ENCODE data around the gene LMBR1. TPM values are rescaled to one million over a fixed set of nuclear protein-coding genes. Genes with fewer than 3 reads are reported as not detected.
"Not testable (repeated sequence)": the region's sequence is repeated elsewhere in the genome, so short reads cannot be mapped to it uniquely, and the experiment has no call there.

LMBR1 gene
- total and polyA plus RNA-seq, 2 of the 4 experiments (the other 2 are of a cell fraction): 11.9 to 19.9 TPM

DNA sequence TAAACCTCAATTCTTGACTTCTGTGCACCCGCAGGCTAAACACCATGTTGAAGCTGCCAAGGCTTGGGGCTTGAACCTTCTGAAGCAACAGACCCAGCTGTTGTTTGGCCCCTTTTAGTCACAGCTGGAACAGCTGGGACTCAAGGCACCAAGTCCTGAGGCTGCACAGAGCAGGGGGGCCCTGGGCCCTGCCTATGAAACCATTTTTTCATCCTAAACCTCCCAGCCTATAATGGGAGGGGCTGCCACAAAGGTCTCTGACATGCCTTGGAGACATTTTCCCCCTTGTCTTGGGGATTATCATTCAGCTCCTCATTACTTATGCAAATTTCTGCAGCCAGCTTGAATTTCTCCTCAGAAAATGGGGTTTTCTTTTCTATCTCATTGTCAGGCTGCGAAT lies 31.8 kb downstream of the LMBR1 start:
- no peak overlapping the region for H4K5ac ChIP-seq (ENCODE audit: low read depth, low read length)

DNA sequence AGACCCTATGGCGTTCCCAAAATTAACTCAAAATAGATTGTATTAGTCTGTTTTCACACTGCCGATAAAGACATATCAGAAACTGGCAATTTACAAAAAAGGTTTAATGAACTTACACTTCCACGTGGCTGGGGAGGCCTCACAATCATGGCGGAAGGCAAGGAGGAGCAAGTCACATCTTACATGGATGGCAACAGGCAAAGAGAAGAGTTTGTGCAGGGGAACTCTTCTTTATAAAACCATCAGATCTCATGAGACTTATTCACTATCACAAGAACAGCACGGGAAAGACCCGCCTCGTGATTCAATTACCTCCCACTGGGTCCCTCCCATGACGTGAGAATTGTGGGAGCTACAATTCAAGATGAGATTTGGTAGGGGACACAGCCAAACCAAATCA lies 32.9 kb downstream of the LMBR1 start:
- H2AFZ ChIP-seq (replicated peaks; ENCODE audit: low read length, poor library complexity); H3K4me3 ChIP-seq (ENCODE audit: insufficient read depth, low read depth, low read length); H2BK20ac ChIP-seq (ENCODE audit: low read depth, low read length); H2AK5ac ChIP-seq (ENCODE audit: low read depth, low read length); H4K91ac ChIP-seq (ENCODE audit: insufficient read depth, low read depth, low read length); H3K79me1 ChIP-seq (ENCODE audit: low read depth in 1 of 2, low read length in 2 of 2); H2BK15ac ChIP-seq (ENCODE audit: low read depth, low read length); ATAC-seq (ENCODE audit: low read depth); H3K56ac ChIP-seq (ENCODE audit: extremely low read depth, insufficient read depth, low read length); H3K18ac ChIP-seq (ENCODE audit: low read depth, low read length); intact Hi-C loops (cut with micrococcal nuclease); H3K27me3 ChIP-seq (ENCODE audit: control insufficient read depth, insufficient read depth, low read length); H4K8ac ChIP-seq (ENCODE audit: low read depth in 2 of 2, low read length in 2 of 2); in situ Hi-C loops (cut with MboI; ENCODE audit: low sequenced_read_pairs); H2BK120ac ChIP-seq (ENCODE audit: low read depth, low read length); H4K5ac ChIP-seq (ENCODE audit: low read depth, low read length); BruUV-seq (replicated peaks); H3K9me1 ChIP-seq (ENCODE audit: insufficient read depth, low read length); H3K23ac ChIP-seq (ENCODE audit: low read depth, low read length); H4K20me1 ChIP-seq (ENCODE audit: insufficient read depth, low read length); H3K14ac ChIP-seq (replicated peaks; ENCODE audit: low read depth, low read length); H3K4ac ChIP-seq (ENCODE audit: low read depth, low read length); dilution Hi-C loops (cut with HindIII; ENCODE audit: low sequenced_read_pairs, unreplicated experiment); DNase-seq; H2AK9ac ChIP-seq (replicated peaks; ENCODE audit: low read depth, low read length, poor library complexity); H3K36me3 ChIP-seq (ENCODE audit: control insufficient read depth, insufficient read depth, low read length); POLR2A ChIA-PET (ENCODE audit: unreplicated experiment); CTCF ChIA-PET; H2BK5ac ChIP-seq (ENCODE audit: low read depth, low read length, poor library complexity, severe bottlenecking); H3K9me3 ChIP-seq (ENCODE audit: control insufficient read depth, insufficient read depth, low read length); H3K4me1 ChIP-seq (ENCODE audit: control insufficient read depth, insufficient read depth, low read length); H3K27ac ChIP-seq (ENCODE audit: insufficient read depth, low read length); H3K9ac ChIP-seq (ENCODE audit: low read depth, low read length); H3K4me2 ChIP-seq (ENCODE audit: low read depth, low read length): not testable (repeated sequence)
- WGBS, 2 experiments (ENCODE audit: extremely low coverage in 2 of 2, insufficient read length in 1 of 2): no CpG with 5 or more reads among the region's 8 CpGs

More for the DNA sequence above, 31.8 kb downstream of the LMBR1 start:
- no peaks in the 10 kb centered on the region for H3K9me3 ChIP-seq (ENCODE audit: control insufficient read depth, insufficient read depth, low read length)
- no peaks in the 10 kb centered on the region for H3K9me1 ChIP-seq (ENCODE audit: insufficient read depth, low read length)
- no TSS peak for BruUV-seq (replicated peaks)
- peaks cover 0 to 5% of the 10 kb centered on the region in 2 experiments; a peak in 1 of 4 replicates for H3K79me1 ChIP-seq (ENCODE audit: low read depth in 1 of 2, low read length in 2 of 2)
- no peak overlapping the region for H2BK5ac ChIP-seq (ENCODE audit: low read depth, low read length, poor library complexity, severe bottlenecking)
- H4K91ac ChIP-seq (ENCODE audit: insufficient read depth, low read depth, low read length): no peak overlapping the region
- no peak overlapping the region for H2BK20ac ChIP-seq (ENCODE audit: low read depth, low read length)
- H3K36me3 ChIP-seq (ENCODE audit: control insufficient read depth, insufficient read depth, low read length): no peaks in the 10 kb centered on the region
- TF ChIP-seq RAD21 (IDR thresholded peaks at IDR 0.05; ENCODE audit: low read length) (no peak), NFE2L2 (IDR thresholded peaks at IDR 0.05; ENCODE audit: low read depth, low read length) (no peak), MXI1 (IDR thresholded peaks at IDR 0.05; ENCODE audit: borderline replicate concordance, low read depth, low read length) (no peak)
- intact Hi-C loops (cut with micrococcal nuclease) (no loop called here), in situ Hi-C loops (cut with MboI; ENCODE audit: low sequenced_read_pairs) (no loop called here), dilution Hi-C loops (cut with HindIII; ENCODE audit: low sequenced_read_pairs, unreplicated experiment) (no loop called here)
- H3K27ac ChIP-seq (ENCODE audit: insufficient read depth, low read length): no peak overlapping the region
- H3K4me2 ChIP-seq (ENCODE audit: low read depth, low read length): no peak overlapping the region
- 83% methylated on average over 1 of the region's 2 CpGs; no CpG with 5 or more reads in 1 of the 2 experiments for WGBS, 2 experiments (ENCODE audit: extremely low coverage in 2 of 2, insufficient read length in 1 of 2)
- H2BK120ac ChIP-seq (ENCODE audit: low read depth, low read length): no peak overlapping the region
- no peak overlapping the region for H2BK15ac ChIP-seq (ENCODE audit: low read depth, low read length)
- no peaks in the 10 kb centered on the region for H4K20me1 ChIP-seq (ENCODE audit: insufficient read depth, low read length)
- H3K56ac ChIP-seq (ENCODE audit: extremely low read depth, insufficient read depth, low read length): no peak overlapping the region
- no peak for ATAC-seq (ENCODE audit: low read depth)
- no peak overlapping the region for H3K9ac ChIP-seq (ENCODE audit: low read depth, low read length)
- H3K14ac ChIP-seq (replicated peaks; ENCODE audit: low read depth, low read length): no peak overlapping the region
- H2AFZ ChIP-seq (replicated peaks; ENCODE audit: low read length, poor library complexity): no peak overlapping the region
- ChIA-PET CTCF (no interaction called here), POLR2A (ENCODE audit: unreplicated experiment) (interaction anchor here (0.6 kb wide), 1 partner anchor 19 kb away, joined by 3 read pairs; no protein-coding TSS in a partner anchor)
- H4K8ac ChIP-seq (ENCODE audit: low read depth in 2 of 2, low read length in 2 of 2): no peak overlapping the region
- no peak overlapping the region for H3K4me3 ChIP-seq (ENCODE audit: insufficient read depth, low read depth, low read length)
- no peak overlapping the region for H2AK9ac ChIP-seq (replicated peaks; ENCODE audit: low read depth, low read length, poor library complexity)
- no peak overlapping the region for H3K18ac ChIP-seq (ENCODE audit: low read depth, low read length)
- H3K23ac ChIP-seq (ENCODE audit: low read depth, low read length): no peak overlapping the region
- no peaks in the 10 kb centered on the region for H3K27me3 ChIP-seq (ENCODE audit: control insufficient read depth, insufficient read depth, low read length)
- no peaks in the 10 kb centered on the region for H3K4me1 ChIP-seq (ENCODE audit: control insufficient read depth, insufficient read depth, low read length)
- no peak overlapping the region for H3K4ac ChIP-seq (ENCODE audit: low read depth, low read length)
- DNase-seq: no peak
- H2AK5ac ChIP-seq (ENCODE audit: low read depth, low read length): no peak overlapping the region

Measured in IMR-90 (cell line).